Measurements from ENCODE around the gene ATG9A.
A peak's percentile ranks its signal among the peaks of the same experiment; 100 is the strongest.

Gene ATG9A

GRCh38 chr2:219250049-219250781, 20.8 kb upstream of the ATG9A start:
- FAIRE-seq (no peak), DNase-seq (ENCODE audit: insufficient read length) (no peak)
- TF ChIP-seq POLR2A (IDR thresholded peaks at IDR 0.05; ENCODE audit: low read depth, low read length), result no peak
- TF ChIP-seq POLR2AphosphoS5 (IDR thresholded peaks at IDR 0.05; ENCODE audit: low read depth, low read length), result no peak
- no peak for TF ChIP-seq TAF1 (IDR thresholded peaks at IDR 0.05; ENCODE audit: borderline replicate concordance, low read depth, low read length)

DNA sequence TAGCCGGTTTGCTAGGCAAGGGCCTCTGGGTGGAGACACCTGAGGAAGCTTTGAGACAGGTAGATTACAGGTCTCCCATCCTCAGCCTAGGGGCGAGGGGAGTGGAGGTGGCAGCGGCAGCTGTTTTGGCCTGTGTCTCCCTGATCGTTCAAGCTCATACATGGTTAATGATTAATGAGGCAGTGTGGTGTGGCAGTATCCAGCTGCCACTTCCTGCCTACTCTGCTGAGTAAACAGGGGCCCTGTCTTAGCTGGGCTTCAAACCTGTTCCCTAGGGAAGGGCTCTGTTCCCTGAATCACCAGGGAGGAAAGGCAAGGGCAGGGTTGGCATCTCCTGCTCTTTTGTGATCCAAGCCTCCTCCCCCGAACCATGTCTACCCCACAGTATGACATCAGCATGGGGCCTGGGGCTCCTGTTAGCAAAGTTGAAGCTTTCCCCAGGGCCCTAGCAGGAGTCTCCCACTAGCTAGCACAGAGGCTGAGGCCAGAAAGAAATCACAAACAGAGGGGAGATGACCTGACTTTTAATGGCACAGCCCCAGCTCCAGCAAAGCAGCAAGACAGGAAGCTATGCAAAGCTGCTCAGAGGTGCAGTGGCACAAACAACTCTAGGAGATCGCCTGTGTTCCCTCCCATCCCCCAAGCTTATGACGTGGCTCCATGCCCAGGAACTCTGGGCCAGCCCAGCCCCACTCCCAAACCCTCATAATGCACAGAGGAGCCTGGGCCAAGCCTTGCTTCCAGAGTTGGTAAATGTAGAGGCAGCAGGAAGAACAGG, 20.0 kb upstream of the ATG9A start:
- DNase-seq (ENCODE audit: insufficient read length), result no peak
- TF ChIP-seq TAF1 (IDR thresholded peaks at IDR 0.05; ENCODE audit: borderline replicate concordance, low read depth, low read length), result no peak
- TF ChIP-seq POLR2AphosphoS5 (IDR thresholded peaks at IDR 0.05; ENCODE audit: low read depth, low read length), result peak; percentile 38; the same call in 1 of the 2 replicates
- TF ChIP-seq POLR2A (IDR thresholded peaks at IDR 0.05; ENCODE audit: low read depth, low read length), result peak; percentile 51
- FAIRE-seq, result peak; percentile 79

- no peak for DNase-seq (ENCODE audit: insufficient read length)
- FAIRE-seq, result no peak
- TF ChIP-seq TAF1 (IDR thresholded peaks at IDR 0.05; ENCODE audit: borderline replicate concordance, low read depth, low read length) (no peak), POLR2AphosphoS5 (IDR thresholded peaks at IDR 0.05; ENCODE audit: low read depth, low read length) (no peak), POLR2A (IDR thresholded peaks at IDR 0.05; ENCODE audit: low read depth, low read length) (peak; percentile 50; the same call in 1 of the 2 replicates)
Observed at GRCh38 chr2:219248845-219249202, 19.4 kb upstream of the ATG9A start.

DNA sequence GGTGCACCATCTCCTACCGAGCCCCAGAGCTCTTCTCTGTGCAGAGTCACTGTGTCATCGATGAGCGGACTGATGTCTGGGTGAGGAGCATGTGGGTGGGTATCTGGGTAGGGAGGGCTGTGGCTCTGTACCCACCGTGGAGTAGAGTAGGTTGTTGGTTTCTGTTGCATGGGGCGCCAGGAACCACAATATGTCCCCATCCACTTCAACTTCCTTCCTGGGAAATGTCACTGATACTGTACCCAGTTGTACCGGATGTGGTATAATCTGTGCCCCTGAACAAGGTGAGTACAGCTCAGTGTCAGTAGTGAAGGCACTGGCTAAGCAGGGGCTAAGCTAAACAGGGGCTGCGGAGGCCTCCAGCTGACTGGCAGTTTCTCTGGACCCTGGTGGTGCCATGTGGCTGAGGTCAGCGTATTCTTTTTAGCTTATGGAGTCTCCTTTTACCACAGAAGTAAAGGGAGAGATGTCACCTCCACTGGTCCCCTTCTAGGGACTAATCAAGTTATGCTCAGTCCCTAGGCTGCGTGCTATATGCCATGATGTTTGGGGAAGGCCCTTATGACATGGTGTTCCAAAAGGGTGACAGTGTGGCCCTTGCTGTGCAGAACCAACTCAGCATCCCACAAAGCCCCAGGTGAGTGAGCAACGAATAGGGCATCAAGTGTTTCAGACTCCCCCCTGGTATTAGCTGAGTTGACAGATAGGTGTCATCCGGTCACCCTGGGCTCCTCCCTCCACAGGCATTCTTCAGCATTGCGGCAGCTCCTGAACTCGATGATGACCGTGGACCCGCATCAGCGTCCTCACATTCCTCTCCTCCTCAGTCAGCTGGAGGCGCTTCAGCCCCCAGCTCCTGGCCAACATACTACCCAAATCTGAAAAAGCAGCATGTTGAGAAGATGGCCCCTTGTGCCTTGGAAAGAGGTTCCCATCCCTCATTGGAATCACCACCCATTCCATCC, 18.5 kb upstream of the ATG9A start:
- DNase-seq (ENCODE audit: insufficient read length) (no peak), FAIRE-seq (no peak)
- TF ChIP-seq POLR2AphosphoS5 (IDR thresholded peaks at IDR 0.05; ENCODE audit: low read depth, low read length) (no peak; the same call in 1 of the 2 replicates), TAF1 (IDR thresholded peaks at IDR 0.05; ENCODE audit: borderline replicate concordance, low read depth, low read length) (no peak), POLR2A (IDR thresholded peaks at IDR 0.05; ENCODE audit: low read depth, low read length) (no peak)

GRCh38 chr2:219246559-219246958, 17.1 kb upstream of the ATG9A start:
- TF ChIP-seq POLR2A (IDR thresholded peaks at IDR 0.05; ENCODE audit: low read depth, low read length) (no peak), TAF1 (IDR thresholded peaks at IDR 0.05; ENCODE audit: borderline replicate concordance, low read depth, low read length) (no peak), POLR2AphosphoS5 (IDR thresholded peaks at IDR 0.05; ENCODE audit: low read depth, low read length) (no peak)
- no peak for DNase-seq (ENCODE audit: insufficient read length)
- peak; percentile 30 for FAIRE-seq

DNA sequence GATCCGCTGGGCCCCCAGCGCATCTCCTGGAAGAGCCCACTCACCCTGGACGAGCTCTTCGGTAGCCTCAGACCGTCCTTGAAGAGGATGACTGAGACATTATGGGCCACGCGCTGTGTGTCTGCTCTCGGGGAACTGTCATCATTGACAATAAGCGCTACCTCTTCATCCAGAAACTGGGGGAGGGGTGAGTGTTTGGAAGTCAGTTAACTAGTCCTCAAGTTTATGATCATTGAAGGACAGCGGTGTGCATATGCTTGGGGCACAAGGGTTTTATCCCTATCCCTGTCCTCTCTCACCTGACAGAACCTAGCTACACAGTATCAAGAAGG, 16.4 kb upstream of the ATG9A start:
- FAIRE-seq (no peak), DNase-seq (ENCODE audit: insufficient read length) (no peak)
- no peak for TF ChIP-seq POLR2A (IDR thresholded peaks at IDR 0.05; ENCODE audit: low read depth, low read length)
- no peak for TF ChIP-seq TAF1 (IDR thresholded peaks at IDR 0.05; ENCODE audit: borderline replicate concordance, low read depth, low read length)
- no peak for TF ChIP-seq POLR2AphosphoS5 (IDR thresholded peaks at IDR 0.05; ENCODE audit: low read depth, low read length)

DNA sequence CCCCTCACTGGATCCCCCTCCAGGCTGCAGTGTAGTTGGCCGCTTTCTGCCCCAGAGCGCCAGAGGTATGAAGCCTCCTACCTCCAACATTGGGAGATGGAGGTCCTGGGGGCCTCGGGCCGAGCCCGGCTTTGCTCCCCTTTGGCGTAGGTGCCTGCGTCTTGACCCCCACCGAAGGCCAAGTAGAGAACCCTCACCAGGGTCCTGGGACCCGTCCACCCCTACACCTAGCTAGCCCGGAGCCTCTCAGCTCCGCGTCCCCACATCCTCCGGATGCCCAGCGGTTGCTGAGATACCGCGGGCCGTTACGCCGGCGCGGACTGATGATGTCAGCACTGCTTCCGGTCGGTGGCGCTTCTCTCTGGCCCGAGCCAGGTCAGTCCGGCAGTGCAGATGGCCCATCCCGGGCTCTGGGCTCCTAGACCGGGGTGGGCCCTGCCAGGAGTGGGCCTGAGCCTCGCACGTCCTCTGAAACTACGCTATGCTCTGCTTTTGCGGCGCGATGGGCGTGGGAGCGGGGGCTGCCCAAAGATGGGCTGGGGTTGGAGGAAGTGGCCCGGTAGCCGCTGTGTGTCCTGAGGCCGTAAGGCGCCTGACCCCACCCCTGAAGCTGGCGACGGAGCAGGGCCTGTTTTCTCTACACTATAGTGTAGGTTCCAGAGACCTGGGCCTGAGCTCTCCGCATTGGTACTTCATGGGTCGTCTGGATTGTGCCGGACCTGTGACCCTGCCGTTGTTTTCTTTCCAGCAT, 15.9 kb upstream of the ATG9A start, which contains the start of the genes GLB1L and STK16:
GLB1L (minus strand) TSS at position 297 of the 751 bp plus-strand sequence. CDS start 1,871 bp downstream, outside the sequence.
STK16 (plus strand) TSS at position 332 of the 751 bp plus-strand sequence. CDS start 521 bp downstream, outside the sequence.
- TF ChIP-seq TAF1 (IDR thresholded peaks at IDR 0.05; ENCODE audit: borderline replicate concordance, low read depth, low read length), result peak; percentile 49
- TF ChIP-seq POLR2AphosphoS5 (IDR thresholded peaks at IDR 0.05; ENCODE audit: low read depth, low read length), result no peak; the same call in 1 of the 2 replicates
- TF ChIP-seq POLR2A (IDR thresholded peaks at IDR 0.05; ENCODE audit: low read depth, low read length), result peak; percentile 89
- peak; percentile 96 for FAIRE-seq
- DNase-seq (ENCODE audit: insufficient read length), result peak; percentile 99

DNA sequence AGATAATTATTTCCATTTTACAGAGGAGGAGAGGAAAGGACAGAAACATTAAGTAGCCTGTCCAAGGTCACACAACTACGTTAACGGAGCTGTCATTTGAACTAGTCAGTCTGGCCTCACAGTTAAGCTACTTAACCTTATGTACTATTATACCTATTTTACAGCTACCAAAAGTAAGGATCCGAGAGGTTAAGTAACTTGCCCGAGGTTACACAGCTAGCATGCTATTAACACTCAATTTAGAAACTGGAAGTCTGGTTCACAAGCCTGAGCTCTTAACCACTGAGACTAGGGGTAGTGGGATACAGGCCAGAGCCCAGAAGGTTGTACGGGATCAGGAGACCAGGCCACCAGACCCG, 15.3 kb upstream of the ATG9A start:
- FAIRE-seq, result no peak
- TF ChIP-seq TAF1 (IDR thresholded peaks at IDR 0.05; ENCODE audit: borderline replicate concordance, low read depth, low read length), result no peak
- no peak for TF ChIP-seq POLR2AphosphoS5 (IDR thresholded peaks at IDR 0.05; ENCODE audit: low read depth, low read length)
- TF ChIP-seq POLR2A (IDR thresholded peaks at IDR 0.05; ENCODE audit: low read depth, low read length), result no peak
- no peak for DNase-seq (ENCODE audit: insufficient read length)

DNA sequence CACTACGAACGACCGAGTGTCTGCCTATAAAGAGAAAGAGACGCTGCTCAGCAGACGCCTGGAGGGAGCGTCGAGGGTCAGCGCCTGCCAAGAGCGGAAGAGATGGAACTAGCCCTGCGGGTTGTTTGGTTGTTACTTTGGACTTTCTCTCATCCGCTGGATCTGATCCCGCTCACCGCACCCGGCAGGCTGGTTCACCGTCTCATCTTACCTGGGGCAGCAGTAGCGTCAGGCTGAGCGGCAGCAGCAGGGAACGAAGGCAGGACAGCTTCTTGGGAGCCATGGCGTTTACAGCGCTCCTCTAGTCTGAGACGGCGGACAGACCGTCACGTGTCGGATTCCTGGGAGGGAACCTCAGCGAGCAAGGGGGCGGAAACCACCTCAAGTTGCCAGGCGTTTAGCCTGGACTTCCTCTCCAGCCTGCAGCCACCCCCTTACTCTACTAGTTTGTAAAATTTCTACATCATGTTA, 13.9 kb upstream of the ATG9A start:
- DNase-seq (ENCODE audit: insufficient read length) (no peak), FAIRE-seq (no peak)
- TF ChIP-seq POLR2A (IDR thresholded peaks at IDR 0.05; ENCODE audit: low read depth, low read length) (no peak), POLR2AphosphoS5 (IDR thresholded peaks at IDR 0.05; ENCODE audit: low read depth, low read length) (no peak), TAF1 (IDR thresholded peaks at IDR 0.05; ENCODE audit: borderline replicate concordance, low read depth, low read length) (no peak)

GRCh38 chr2:219234331-219234730, 4.9 kb upstream of the ATG9A start:
- FAIRE-seq (no peak), DNase-seq (ENCODE audit: insufficient read length) (no peak)
- TF ChIP-seq POLR2A (IDR thresholded peaks at IDR 0.05; ENCODE audit: low read depth, low read length) (no peak), TAF1 (IDR thresholded peaks at IDR 0.05; ENCODE audit: borderline replicate concordance, low read depth, low read length) (no peak), POLR2AphosphoS5 (IDR thresholded peaks at IDR 0.05; ENCODE audit: low read depth, low read length) (no peak)

Data from GM12892 (cell line).